Panc1 (cell line): Measurements from ENCODE around the gene WNK1. TPM values are rescaled to one million over a fixed set of nuclear protein-coding genes. Genes with fewer than 3 reads are reported as not detected.

Experiments
- ATAC-seq: fragments of 200-7000 bp; cut with Tn5 transposase; 2 replicates; pipeline ENCODE4 v1.9.1; 2020; ENCODE audit warnings: mild to moderate bottlenecking, moderate library complexity
- BruUV-seq: library from RNA; stranded (reverse); fragments of 400-500 nt; replicated peaks from 2 replicates; lab custom pipeline; 2021; lab: Mats Ljungman, UMichigan
- CTCF ChIA-PET: fragments of 300-600 bp; sonication (Branson Sonifier 250); formaldehyde crosslinking; loops from one replicate; lab custom pipeline; 2022; ENCODE audit warnings: antibody characterized with exemption; lab: Charles Lee
- POLR2A ChIA-PET: fragments of 300-600 bp; sonication (Branson Sonifier 250); formaldehyde crosslinking; loops from one replicate; lab custom pipeline; 2022; ENCODE audit warnings: antibody characterized with exemption; lab: Charles Lee
- DNase-seq: peaks from one replicate; pipeline ENCODE4 v3.0.0-alpha.2; 2010; ENCODE audit warnings: low read depth, low spot score
- H3K27ac ChIP-seq: 2 replicates; pipeline ENCODE4 v1.5.1; 2011; ENCODE audit warnings: mild to moderate bottlenecking, low read length, inconsistent platforms
- H3K27me3 ChIP-seq: fragments of 200-500 bp; sonication (Bioruptor generic); 2 replicates; pipeline ENCODE4 v1.6.0; 2014; ENCODE audit warnings: low read length, inconsistent platforms; ENCODE audit not compliant: control insufficient read depth, insufficient read depth
- H3K36me3 ChIP-seq: fragments of 200-500 bp; sonication (Bioruptor generic); 2 replicates; pipeline ENCODE4 v1.5.1; 2014; ENCODE audit warnings: inconsistent platforms, mild to moderate bottlenecking, low read length, moderate library complexity; ENCODE audit not compliant: control insufficient read depth, insufficient read depth
- H3K4me1 ChIP-seq: 2 replicates; pipeline ENCODE4 v1.5.1; 2011; ENCODE audit warnings: inconsistent platforms, mild to moderate bottlenecking, low read length, moderate library complexity; ENCODE audit not compliant: control insufficient read depth, insufficient read depth
- H3K4me3 ChIP-seq, 2 experiments: 2 replicates each; pipeline ENCODE4 v1.5.1; 2011 to 2012; ENCODE audit warnings: low read depth in 2 of 2, low read length in 2 of 2, mild to moderate bottlenecking in 2 of 2, inconsistent platforms in 1 of 2, moderate library complexity in 1 of 2
- H3K9me3 ChIP-seq: fragments of 200-500 bp; sonication (Bioruptor generic); 2 replicates; pipeline ENCODE4 v1.5.1; 2014; ENCODE audit warnings: low read depth, mild to moderate bottlenecking, inconsistent platforms, low read length, moderate library complexity; ENCODE audit not compliant: control insufficient read depth, insufficient read depth
- CTCF ChIP-seq: fragments of 450-650 bp; IDR thresholded peaks from 2 replicates; pipeline ENCODE4 v1.5.1; 2017; ENCODE audit warnings: mild to moderate bottlenecking
- POLR2AphosphoS5 ChIP-seq: IDR thresholded peaks from 2 replicates; pipeline ENCODE4 v1.6.1; 2012; ENCODE audit warnings: mild to moderate bottlenecking, low read depth, low read length, moderate library complexity
- REST ChIP-seq, 2 experiments: IDR thresholded peaks; 2 replicates each; pipeline ENCODE4 v1.6.1; 2011 to 2012; ENCODE audit warnings: low read depth in 2 of 2, control low read depth in 1 of 2, low read length in 1 of 2, mild to moderate bottlenecking in 1 of 2, moderate library complexity in 1 of 2; ENCODE audit not compliant: insufficient read depth in 1 of 2
- SIN3A ChIP-seq: IDR thresholded peaks from 2 replicates; pipeline ENCODE4 v1.6.1; 2012; ENCODE audit warnings: low read depth, mild to moderate bottlenecking, low read length, moderate library complexity, borderline replicate concordance; ENCODE audit not compliant: insufficient read depth
- TCF7L2 ChIP-seq: IDR thresholded peaks from 2 replicates; pipeline ENCODE4 v1.6.1; 2011; ENCODE audit warnings: mild to moderate bottlenecking, low read depth, low read length, inconsistent platforms
- in situ Hi-C: cut with HindIII; loops from 2 replicates; pipeline ENCODE4 v1.10.0; 2016; ENCODE audit warnings: low sequenced_read_pairs, low pct_unique_long_range_greater_than_20kb
- intact Hi-C: fragments of 100-400 bp; cut with micrococcal nuclease; formaldehyde crosslinking; loops from one replicate; pipeline ENCODE4 v1.10.0; 2022; ENCODE audit not compliant: unreplicated experiment
- total RNA-seq: library from RNA; stranded (reverse); gene quantifications from one replicate; pipeline ENCODE4 v1.2.1, GENCODE V29; 2021; ENCODE audit not compliant: unreplicated experiment

The WNK1 gene
- total RNA-seq, 1 experiment from 2014 or later, result 181 TPM

- CTCF ChIA-PET, result interaction anchor here (0.6 to 1.0 kb wide), 3 partner anchors 18 to 34 kb away, joined by 3 to 4 read pairs (median 3); no protein-coding TSS in a partner anchor
- Histone ChIP-seq H3K4me1 (peaks cover 59% of the 10 kb centered on the region), H3K36me3 (no peaks in the 10 kb centered on the region), H3K27me3 (no peaks in the 10 kb centered on the region), H3K4me3 (peak overlapping the region in 1 of 2 experiments; percentile 23; a peak in 2 of 4 replicates), H3K27ac (peak overlapping the region; percentile 29), H3K9me3 (no peaks in the 10 kb centered on the region)
- in situ Hi-C loops (no loop called here), intact Hi-C loops (no loop called here)
- peak; percentile 67; the same call in 1 of the 2 replicates for ATAC-seq
- TF ChIP-seq TCF7L2 (0 out of 2 replicates have a peak, but pooled peaks have one; percentile 30), POLR2AphosphoS5 (no peak)
- BruUV-seq, result TSS peak; percentile 15
- DNase-seq, result no peak
- POLR2A ChIA-PET, result no interaction called here
Measured at GRCh38 chr12:779745-780734, 27.7 kb downstream of the WNK1 start.

- Histone ChIP-seq H3K27ac (peak overlapping the region; percentile 42), H3K9me3 (no peaks in the 10 kb centered on the region), H3K4me1 (peaks cover 56% of the 10 kb centered on the region), H3K27me3 (no peaks in the 10 kb centered on the region), H3K4me3 (no peak overlapping the region), H3K36me3 (no peaks in the 10 kb centered on the region)
- DNase-seq (no peak), ATAC-seq (no peak)
- in situ Hi-C loops, result no loop called here
- CTCF ChIA-PET, result interaction anchor here (0.6 to 1.0 kb wide), 3 partner anchors 17 to 236 kb away, joined by 3 read pairs; no protein-coding TSS in a partner anchor
- POLR2A ChIA-PET, result interaction anchor here (0.5 kb wide), 1 partner anchor 821 kb away, joined by 4 read pairs; no protein-coding TSS in a partner anchor
- intact Hi-C loops, result no loop called here
- BruUV-seq, result no TSS peak
- no peak for TF ChIP-seq TCF7L2
Measured at GRCh38 chr12:780750-781379, 28.5 kb downstream of the WNK1 start.

- POLR2A ChIA-PET, result no interaction called here
- no peak for TF ChIP-seq SIN3A
- no peak for TF ChIP-seq POLR2AphosphoS5
- no peak for TF ChIP-seq TCF7L2
- no peak for TF ChIP-seq REST (IDR thresholded peaks at IDR 0.05; ENCODE audit: insufficient read depth in 1 of 2, low read depth in 2 of 2, low read length in 1 of 2)
- no peak for TF ChIP-seq CTCF
- no peak for DNase-seq
- Histone ChIP-seq H3K27ac (no peak overlapping the region), H3K9me3 (no peaks in the 10 kb centered on the region), H3K36me3 (no peaks in the 10 kb centered on the region), H3K27me3 (no peaks in the 10 kb centered on the region), H3K4me3 (no peak overlapping the region), H3K4me1 (peaks cover 51% of the 10 kb centered on the region)
- in situ Hi-C loops (no loop called here), intact Hi-C loops (no loop called here)
- BruUV-seq, result no TSS peak
- no peak for ATAC-seq
- CTCF ChIA-PET, result no interaction called here
Measured at GRCh38 chr12:785706-786105, 33.3 kb downstream of the WNK1 start.
